Natural killer cell treated with Interleukin-12 subunit alpha and Interleukin-12 subunit beta and Interleukin-15 and Interleukin-18, amount 100 ng/mL, for 72 hours (primary cell): ENCODE data around the gene RAC2. TPM values are rescaled to one million over a fixed set of nuclear protein-coding genes. Genes with fewer than 3 reads are reported as not detected.
"Not testable (repeated sequence)": the region's sequence is repeated elsewhere in the genome, so short reads cannot be mapped to it uniquely, and the experiment has no call there.

Experiments
- ATAC-seq, 2 donors: fragments of 150-1000 bp; cut with Tn5 transposase in 1 of 2; sonication (Bioruptor Pico), chemical (Tn5 transposase) in 1 of 2; 2 replicates each; pipeline ENCODE4 v1.10.0; 2021
- DNase-seq: peaks from one replicate; pipeline ENCODE4 v3.0.0; 2022; ENCODE audit warnings: low spot score
- H3K27ac Mint-ChIP-seq, 2 donors: 1 replicate in 1 of 2; 2 replicates in 1 of 2; pipeline ENCODE4 v1.8.0; 2022; ENCODE audit warnings: mixed read lengths in 2 of 2, mild to moderate bottlenecking in 1 of 2, moderate library complexity in 1 of 2
- H3K27me3 Mint-ChIP-seq, 2 donors: 1 replicate in 1 of 2; 2 replicates in 1 of 2; pipeline ENCODE4 v1.8.0; 2022; ENCODE audit warnings: mixed read lengths in 2 of 2
- H3K36me3 Mint-ChIP-seq: one replicate; pipeline ENCODE4 v1.8.0; 2022; ENCODE audit warnings: mixed read lengths
- H3K4me1 Mint-ChIP-seq, 2 donors: 1 replicate in 1 of 2; 2 replicates in 1 of 2; pipeline ENCODE4 v1.8.0; 2022; ENCODE audit warnings: low read depth in 2 of 2, mixed read lengths in 2 of 2, mild to moderate bottlenecking in 1 of 2
- H3K4me3 Mint-ChIP-seq: one replicate; pipeline ENCODE4 v1.8.0; 2022; ENCODE audit warnings: mixed read lengths
- H3K9me3 Mint-ChIP-seq: 2 replicates; pipeline ENCODE4 v1.8.0; 2022; ENCODE audit warnings: mixed read lengths
- total RNA-seq, 2 donors: library from RNA; stranded (reverse); gene quantifications; one replicate each; pipeline ENCODE4 v1.2.3, GENCODE V29; 2022

The RAC2 gene
- total RNA-seq, 2 donors from 2014 or later, result 666 to 1,078 TPM

- not testable (repeated sequence) for H3K4me3 Mint-ChIP-seq, H3K27me3 Mint-ChIP-seq, H3K36me3 Mint-ChIP-seq, H3K9me3 Mint-ChIP-seq, DNase-seq, H3K27ac Mint-ChIP-seq, ATAC-seq
- H3K4me1 Mint-ChIP-seq, result peaks cover 16 to 17% of the 10 kb centered on the region in 2 donors
Observed at GRCh38 chr22:37201443-37201820, 42.6 kb downstream of the RAC2 start.

GRCh38 chr22:37199760-37200108 is 44.3 kb downstream of the RAC2 start:
- Mint-ChIP-seq H3K4me3 (peak overlapping the region; percentile 84), H3K36me3 (no peaks in the 10 kb centered on the region), H3K4me1 (peaks cover 18 to 23% of the 10 kb centered on the region in 2 donors), H3K9me3 (no peaks in the 10 kb centered on the region), H3K27me3 (no peaks in the 10 kb centered on the region), H3K27ac (peak overlapping the region; percentile 89 to 97)
- no peak for ATAC-seq
- no peak for DNase-seq

DNA sequence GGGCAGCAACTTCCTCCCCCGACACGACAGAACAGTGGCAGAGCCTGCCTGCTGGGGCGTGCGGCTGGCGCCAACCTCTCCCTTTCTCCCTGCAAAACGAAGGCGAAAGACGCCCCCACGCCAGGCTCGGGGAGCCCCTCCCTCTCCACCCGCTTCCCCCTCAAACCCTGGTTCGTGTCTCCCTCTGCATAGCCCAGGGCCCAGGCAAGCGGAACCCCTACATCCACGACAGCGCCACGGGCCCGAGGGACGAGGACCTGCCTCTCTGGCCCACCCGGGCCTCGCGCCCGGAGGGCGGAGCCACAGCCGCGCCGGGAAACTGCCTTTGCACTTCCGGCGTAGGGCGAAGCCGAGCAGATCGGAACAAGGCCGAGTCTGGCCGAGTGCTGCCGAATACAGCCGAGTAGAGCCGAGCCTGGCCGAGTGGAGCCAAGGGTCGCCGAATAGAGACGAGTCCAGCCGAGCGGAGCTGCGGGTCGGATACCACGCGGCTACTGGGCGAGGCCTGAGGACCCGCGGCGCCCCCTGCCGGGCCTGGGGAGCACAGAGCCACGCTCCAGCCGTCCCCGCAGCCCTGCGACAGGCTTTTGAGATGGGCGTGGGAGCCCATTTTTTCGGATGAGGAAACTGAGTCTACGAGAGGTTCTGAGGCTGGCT is 44.8 kb downstream of the RAC2 start:
- DNase-seq (peak; percentile 99), ATAC-seq (peak; percentile 98 to 99)
- H3K4me1 Mint-ChIP-seq, result peaks cover 23 to 24% of the 10 kb centered on the region in 2 donors
- H3K27ac Mint-ChIP-seq, result peak overlapping the region; percentile 89 to 97
- no peaks in the 10 kb centered on the region for H3K36me3 Mint-ChIP-seq
- H3K9me3 Mint-ChIP-seq, result no peaks in the 10 kb centered on the region
- peak overlapping the region; percentile 84 for H3K4me3 Mint-ChIP-seq
- no peaks in the 10 kb centered on the region for H3K27me3 Mint-ChIP-seq

- Mint-ChIP-seq H3K4me1 (peaks cover 30 to 31% of the 10 kb centered on the region in 2 donors), H3K27ac (peak overlapping the region; percentile 89 to 97), H3K4me3 (peak overlapping the region; percentile 84), H3K27me3 (no peaks in the 10 kb centered on the region), H3K36me3 (no peaks in the 10 kb centered on the region), H3K9me3 (no peaks in the 10 kb centered on the region)
- peak; percentile 48 to 58 for ATAC-seq
- peak; percentile 86 for DNase-seq
Observed at GRCh38 chr22:37198258-37199102, 45.6 kb downstream of the RAC2 start.

GRCh38 chr22:37197451-37198257 is 46.4 kb downstream of the RAC2 start:
- H3K36me3 Mint-ChIP-seq, result no peaks in the 10 kb centered on the region
- peak overlapping the region; percentile 84 for H3K4me3 Mint-ChIP-seq
- peak overlapping the region; percentile 89 to 97 for H3K27ac Mint-ChIP-seq
- H3K27me3 Mint-ChIP-seq, result no peaks in the 10 kb centered on the region
- ATAC-seq (no peak), DNase-seq (no peak)
- H3K4me1 Mint-ChIP-seq, result peaks cover 36 to 38% of the 10 kb centered on the region in 2 donors
- H3K9me3 Mint-ChIP-seq, result no peaks in the 10 kb centered on the region

DNA sequence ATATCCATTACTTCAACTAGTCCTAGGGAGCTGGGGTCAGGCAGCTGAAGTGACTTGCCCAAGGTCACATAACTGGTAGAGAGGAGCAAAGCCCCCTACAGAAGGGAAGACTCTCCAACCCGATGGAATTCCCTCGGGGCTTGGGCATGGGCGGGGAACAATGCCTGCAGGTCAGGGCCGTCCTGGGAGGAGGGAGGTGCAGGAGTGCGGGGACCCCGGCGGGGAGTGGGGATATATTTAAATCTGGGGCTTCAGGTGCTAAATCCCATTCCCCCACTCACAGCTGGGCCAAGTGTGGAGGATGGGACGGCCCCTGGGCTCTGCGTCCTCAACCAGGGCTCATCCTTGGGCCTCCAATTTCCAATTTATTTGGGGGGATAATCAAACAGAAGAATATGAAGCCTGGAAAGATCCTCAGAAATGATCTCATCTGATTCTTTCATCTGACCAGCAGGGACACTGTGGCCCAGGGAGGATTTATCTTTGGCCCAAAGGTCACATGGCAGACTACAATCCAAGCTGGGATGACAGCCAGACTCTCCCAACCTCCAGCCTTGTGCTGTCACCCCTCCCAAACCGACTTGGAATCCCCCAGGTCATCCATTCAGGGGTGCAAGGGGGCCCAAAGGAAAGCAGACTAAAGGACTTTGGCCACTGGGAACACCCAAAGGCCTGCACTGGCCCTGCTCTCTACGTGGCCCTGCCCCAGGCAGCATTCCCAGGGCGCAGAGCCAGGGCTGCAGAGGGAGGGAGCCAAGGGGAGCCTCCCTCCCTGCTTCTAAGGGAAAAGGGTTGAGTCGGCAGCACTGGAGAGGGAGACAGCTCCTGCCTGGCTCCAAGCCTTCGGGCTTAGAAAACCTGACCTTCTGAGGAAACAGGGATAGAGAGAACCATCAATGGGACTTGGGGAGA is 47.3 kb downstream of the RAC2 start:
- no peak for DNase-seq
- no peak overlapping the region for H3K4me3 Mint-ChIP-seq
- no peaks in the 10 kb centered on the region for H3K36me3 Mint-ChIP-seq
- no peak for ATAC-seq
- no peaks in the 10 kb centered on the region for H3K27me3 Mint-ChIP-seq
- peak overlapping the region; percentile 50 to 97 for H3K27ac Mint-ChIP-seq
- H3K4me1 Mint-ChIP-seq, result peaks cover 36 to 38% of the 10 kb centered on the region in 2 donors
- H3K9me3 Mint-ChIP-seq, result no peaks in the 10 kb centered on the region

- Mint-ChIP-seq H3K27me3 (no peaks in the 10 kb centered on the region), H3K4me3 (no peak overlapping the region), H3K36me3 (no peaks in the 10 kb centered on the region), H3K9me3 (no peaks in the 10 kb centered on the region), H3K27ac (peak overlapping the region; percentile 50 to 97), H3K4me1 (peaks cover 36 to 38% of the 10 kb centered on the region in 2 donors)
- no peak for DNase-seq
- ATAC-seq, result no peak
Observed at GRCh38 chr22:37195921-37196320, 48.1 kb downstream of the RAC2 start.

DNA sequence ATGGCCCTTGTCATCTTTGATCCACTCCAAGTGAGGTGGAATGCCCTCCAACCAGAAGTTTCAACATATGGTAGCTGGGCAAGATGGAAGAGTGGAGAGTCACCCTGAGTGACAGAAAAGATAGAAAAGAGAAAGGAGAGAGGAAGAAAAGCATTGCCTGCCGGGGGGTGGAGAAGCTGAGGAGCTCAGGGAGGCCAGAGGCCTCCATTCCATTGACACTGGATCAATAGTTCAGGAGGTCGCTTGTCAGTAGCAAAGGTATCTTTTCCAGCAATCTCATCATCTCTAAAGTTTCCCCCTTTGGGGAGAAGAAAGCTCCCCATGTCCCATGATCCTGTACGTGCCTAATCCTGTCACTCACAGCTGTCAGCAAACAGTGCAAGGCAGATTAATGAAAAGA is 49.3 kb downstream of the RAC2 start:
- H3K27ac Mint-ChIP-seq, result peak overlapping the region; percentile 51 to 97
- no peaks in the 10 kb centered on the region for H3K27me3 Mint-ChIP-seq
- no peaks in the 10 kb centered on the region for H3K36me3 Mint-ChIP-seq
- no peak for ATAC-seq
- no peaks in the 10 kb centered on the region for H3K9me3 Mint-ChIP-seq
- no peak overlapping the region for H3K4me3 Mint-ChIP-seq
- peaks cover 32 to 37% of the 10 kb centered on the region in 2 donors for H3K4me1 Mint-ChIP-seq
- no peak for DNase-seq

DNA sequence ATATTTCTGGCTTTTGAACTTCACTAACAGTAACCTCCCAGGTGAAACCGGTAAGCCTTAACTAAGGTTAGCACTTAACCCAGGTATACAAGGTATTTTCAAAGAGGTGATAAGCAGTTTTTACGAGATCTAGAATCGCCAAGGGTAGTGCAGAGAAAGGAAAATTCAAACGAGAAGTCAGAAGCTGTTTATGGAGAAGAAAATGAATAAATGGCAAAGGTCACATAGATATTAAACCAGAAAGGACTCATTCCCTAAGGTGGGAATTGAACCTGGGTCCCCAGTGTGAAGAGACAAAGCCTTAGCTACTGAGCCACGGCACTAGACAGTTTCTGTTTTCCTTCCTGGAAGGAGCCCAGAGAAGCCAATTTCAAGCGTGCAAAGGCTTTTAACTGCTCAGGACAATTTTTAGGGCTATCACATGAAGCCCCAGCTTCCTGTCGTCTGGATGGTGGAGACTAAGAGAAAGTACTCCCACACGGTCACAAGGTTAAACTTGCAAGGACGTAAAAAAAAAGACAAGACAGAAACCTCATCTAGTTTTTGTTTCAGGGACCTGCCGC is 50.4 kb downstream of the RAC2 start:
- DNase-seq, result peak; percentile 69
- peaks cover 41 to 44% of the 10 kb centered on the region in 2 donors for H3K4me1 Mint-ChIP-seq
- H3K9me3 Mint-ChIP-seq, result no peaks in the 10 kb centered on the region
- H3K36me3 Mint-ChIP-seq, result no peaks in the 10 kb centered on the region
- peak; percentile 41 for ATAC-seq
- H3K27ac Mint-ChIP-seq, result peak overlapping the region; percentile 51 to 97
- peak overlapping the region; percentile 46 for H3K4me3 Mint-ChIP-seq
- H3K27me3 Mint-ChIP-seq, result no peaks in the 10 kb centered on the region

GRCh38 chr22:37192741-37193140 is 51.3 kb downstream of the RAC2 start:
- DNase-seq, result no peak
- no peaks in the 10 kb centered on the region for H3K9me3 Mint-ChIP-seq
- no peaks in the 10 kb centered on the region for H3K36me3 Mint-ChIP-seq
- peak overlapping the region; percentile 51 to 97 for H3K27ac Mint-ChIP-seq
- H3K27me3 Mint-ChIP-seq, result no peaks in the 10 kb centered on the region
- ATAC-seq, result no peak
- H3K4me1 Mint-ChIP-seq, result peaks cover 40 to 44% of the 10 kb centered on the region in 2 donors
- H3K4me3 Mint-ChIP-seq, result peak overlapping the region; percentile 46

DNA sequence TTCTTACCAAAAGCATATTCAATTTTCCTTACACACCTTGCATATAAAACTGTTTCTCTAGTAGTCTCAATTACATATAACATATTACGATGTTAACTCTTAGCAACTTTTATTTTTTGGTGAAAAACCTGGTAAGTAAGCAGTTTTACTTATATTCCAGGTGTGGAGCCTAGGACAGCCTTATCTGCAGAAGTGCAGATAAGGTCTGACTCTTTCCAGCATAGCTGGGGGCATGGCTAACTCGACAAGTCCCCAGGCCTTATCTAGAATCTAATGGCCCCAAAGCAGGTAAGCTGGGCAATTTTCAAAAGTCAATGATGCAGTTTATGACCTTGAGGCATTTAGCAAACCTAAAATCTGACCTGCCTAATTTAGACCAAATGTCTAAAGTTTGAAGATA is 51.9 kb downstream of the RAC2 start:
- H3K27me3 Mint-ChIP-seq, result no peaks in the 10 kb centered on the region
- no peaks in the 10 kb centered on the region for H3K9me3 Mint-ChIP-seq
- peak overlapping the region in 1 of 2 donors; percentile 97 for H3K27ac Mint-ChIP-seq
- H3K36me3 Mint-ChIP-seq, result no peaks in the 10 kb centered on the region
- H3K4me1 Mint-ChIP-seq, result peaks cover 40 to 44% of the 10 kb centered on the region in 2 donors
- ATAC-seq, result no peak
- DNase-seq, result no peak
- no peak overlapping the region for H3K4me3 Mint-ChIP-seq

- no peak for DNase-seq
- Mint-ChIP-seq H3K36me3 (no peaks in the 10 kb centered on the region), H3K4me1 (peaks cover 44 to 59% of the 10 kb centered on the region in 2 donors), H3K9me3 (no peaks in the 10 kb centered on the region), H3K4me3 (no peak overlapping the region), H3K27ac (no peak overlapping the region), H3K27me3 (no peaks in the 10 kb centered on the region)
- ATAC-seq, result no peak
Observed at GRCh38 chr22:37190262-37190780, 53.7 kb downstream of the RAC2 start.
